Left kidney (tissue), 2 donors: ENCODE results near the gene EOLA1. TPM values are rescaled to one million over a fixed set of nuclear protein-coding genes. Genes with fewer than 3 reads are reported as not detected.
"Not testable (repeated sequence)": the region's sequence is repeated elsewhere in the genome, so short reads cannot be mapped to it uniquely, and the experiment has no call there.

Experiments used
- DNase-seq: peaks from one replicate; pipeline ENCODE4 v3.0.0-alpha.2; 2013
- polyA plus RNA-seq: library from polyadenylated mRNA; unstranded; fragments of 120-200 nt; gene quantifications from one replicate; pipeline ENCODE4 v1.2.1, GENCODE V29; 2013; ENCODE audit not compliant: insufficient read length

The EOLA1 gene
- polyA plus RNA-seq, 1 donor: 24.1 TPM

GRCh38 chrX:149595214-149595613 is 54.4 kb downstream of the EOLA1 start, which contains the start of gene HSFX2:
HSFX2 (minus strand) TSS chrX:149595314; CDS start chrX:149594700, 614 bp downstream.
- not testable (repeated sequence) for DNase-seq

- not testable (repeated sequence) for DNase-seq
Observed at GRCh38 chrX:149595943-149596342, 55.1 kb downstream of the EOLA1 start.

Other genes with a start within 250 kb of the EOLA1 start
- 39.0 TPM for gene IDS, start 35.7 kb upstream of the EOLA1 start, polyA plus RNA-seq
- not detected for gene HSFX3, start 8.9 kb downstream of the EOLA1 start, polyA plus RNA-seq
- gene MAGEA9B, start 46.4 kb downstream of the EOLA1 start, polyA plus RNA-seq: not detected
- gene HSFX2, start 54.3 kb downstream of the EOLA1 start, polyA plus RNA-seq: 1.0 TPM
- 51.9 TPM for gene TMEM185A, start 90.8 kb downstream of the EOLA1 start, polyA plus RNA-seq
- gene MAGEA11, start 171.0 kb downstream of the EOLA1 start, polyA plus RNA-seq: not detected
- gene HSFX1, start 233.1 kb downstream of the EOLA1 start, polyA plus RNA-seq: 2.1 TPM
- gene MAGEA9, start 240.9 kb downstream of the EOLA1 start, polyA plus RNA-seq: not detected